Measurements from ENCODE around the gene ABI2. TPM values are rescaled to one million over a fixed set of nuclear protein-coding genes. Genes with fewer than 3 reads are reported as not detected.

Gene ABI2
- total and polyA plus RNA-seq, 4 donors = 5.4 to 10.5 (median 7.6) TPM

DNA sequence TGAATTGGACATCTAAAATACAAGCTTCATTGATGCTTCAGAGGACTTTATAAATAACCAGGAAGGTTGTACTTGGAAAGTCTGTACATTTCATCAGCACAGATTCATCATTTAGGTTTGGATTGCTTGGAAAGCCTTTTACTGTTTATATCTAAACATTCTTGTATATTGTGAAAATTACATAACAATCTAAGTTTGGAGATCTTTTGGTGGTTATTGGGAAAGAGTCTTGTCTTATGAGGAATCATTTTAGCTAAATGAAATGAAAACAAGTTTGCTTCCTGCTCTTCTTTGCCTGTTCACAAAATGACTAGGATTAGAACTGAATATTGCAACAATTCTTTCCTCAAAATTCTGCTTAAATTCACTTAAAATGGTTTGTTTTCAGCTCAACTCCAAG, 79.3 kb downstream of the ABI2 start:
- Histone ChIP-seq H3K4me3 (ENCODE audit: low read depth in 1 of 3, low read length in 3 of 3) (no peak overlapping the region), H3K9me3 (ENCODE audit: control insufficient read depth in 4 of 4, low read length in 3 of 4) (no peaks in the 10 kb centered on the region), H3K4me1 (ENCODE audit: control insufficient read depth in 4 of 4, insufficient read depth in 4 of 4, low read length in 3 of 4) (no peaks in the 10 kb centered on the region), H3K27ac (ENCODE audit: low read depth in 1 of 2, low read length in 2 of 2) (no peak overlapping the region), H3K9ac (ENCODE audit: low read depth in 1 of 2, low read length in 2 of 2) (no peak overlapping the region), H3K27me3 (ENCODE audit: control insufficient read depth in 4 of 4, insufficient read depth in 4 of 4, low read length in 3 of 4) (no peaks in the 10 kb centered on the region), H3K36me3 (ENCODE audit: control insufficient read depth in 4 of 4, insufficient read depth in 3 of 4, low read depth in 1 of 4, low read length in 3 of 4) (peaks cover 0 to 6% (median 2%) of the 10 kb centered on the region in 4 donors)
- DNase-seq (ENCODE audit: low spot score) = no peak
- no peak for TF ChIP-seq HNF4A (conservative IDR thresholded peaks at IDR 0.05)
- TF ChIP-seq SP1 (IDR thresholded peaks at IDR 0.05) = no peak
- TF ChIP-seq JUND (IDR thresholded peaks at IDR 0.05) = no peak
- TF ChIP-seq FOXA1 (IDR thresholded peaks at IDR 0.05) = no peak
- no peak for TF ChIP-seq ATF3 (IDR thresholded peaks at IDR 0.05)
- no peak for TF ChIP-seq EGR1 (IDR thresholded peaks at IDR 0.05; ENCODE audit: low read depth in 2 of 2)
- TF ChIP-seq CTCF (IDR thresholded peaks at IDR 0.05; ENCODE audit: low read depth, low read length, missing input control) = no peak
- no peak for TF ChIP-seq NR2F2 (IDR thresholded peaks at IDR 0.05)

DNA sequence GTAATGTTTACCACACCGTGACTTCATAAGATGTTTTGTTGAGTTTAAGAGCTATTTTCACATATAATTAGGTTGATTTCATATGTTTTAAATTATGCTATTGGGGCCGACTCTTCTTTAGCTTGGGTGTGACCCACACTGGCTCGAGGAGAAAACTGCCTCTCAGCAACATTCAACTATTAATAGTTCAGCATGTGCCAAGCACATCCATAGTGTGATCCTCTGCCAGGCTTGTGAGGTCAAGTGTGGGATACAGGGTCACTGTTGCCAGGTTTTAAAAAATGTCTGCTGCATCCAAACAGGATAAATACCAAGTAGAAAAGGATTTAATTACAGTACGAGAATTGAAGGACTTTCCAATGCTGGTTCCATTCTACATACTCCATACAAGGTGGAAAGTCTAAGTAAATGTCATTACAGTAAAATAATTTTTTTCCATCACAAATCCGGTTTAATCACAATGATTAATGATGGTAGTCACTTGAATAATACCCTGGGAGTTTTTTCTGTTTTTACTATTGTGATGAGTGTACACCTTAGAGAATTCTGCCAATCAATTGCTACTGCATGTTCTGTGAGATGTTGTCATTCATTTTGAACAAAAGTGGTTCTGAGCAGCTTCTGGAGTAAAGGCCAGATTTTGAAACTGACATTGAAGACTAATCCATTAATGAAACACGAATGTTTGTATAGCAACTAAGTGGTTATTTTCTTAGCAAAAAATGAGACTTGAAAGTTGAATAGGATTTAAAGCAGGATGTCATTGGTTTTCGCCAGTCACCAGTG, 84.5 kb downstream of the ABI2 start:
- no peak for DNase-seq (ENCODE audit: low spot score)
- Histone ChIP-seq H3K9ac (ENCODE audit: low read depth in 1 of 2, low read length in 2 of 2) (no peak overlapping the region), H3K9me3 (ENCODE audit: control insufficient read depth in 4 of 4, low read length in 3 of 4) (no peaks in the 10 kb centered on the region), H3K4me1 (ENCODE audit: control insufficient read depth in 4 of 4, insufficient read depth in 4 of 4, low read length in 3 of 4) (no peaks in the 10 kb centered on the region), H3K4me3 (ENCODE audit: low read depth in 1 of 3, low read length in 3 of 3) (no peak overlapping the region), H3K27me3 (ENCODE audit: control insufficient read depth in 4 of 4, insufficient read depth in 4 of 4, low read length in 3 of 4) (no peaks in the 10 kb centered on the region), H3K27ac (ENCODE audit: low read depth in 1 of 2, low read length in 2 of 2) (no peak overlapping the region), H3K36me3 (ENCODE audit: control insufficient read depth in 4 of 4, insufficient read depth in 3 of 4, low read depth in 1 of 4, low read length in 3 of 4) (peaks cover 2 to 6% (median 3%) of the 10 kb centered on the region in 4 donors)
- TF ChIP-seq YY1 (IDR thresholded peaks at IDR 0.05) (no peak), FOXA1 (IDR thresholded peaks at IDR 0.05) (no peak), EGR1 (IDR thresholded peaks at IDR 0.05; ENCODE audit: low read depth in 2 of 2) (no peak), CTCF (IDR thresholded peaks at IDR 0.05; ENCODE audit: low read depth, low read length, missing input control) (no peak), REST (IDR thresholded peaks at IDR 0.05) (no peak), NR2F2 (IDR thresholded peaks at IDR 0.05) (no peak), ZBTB33 (IDR thresholded peaks at IDR 0.05) (no peak), ATF3 (IDR thresholded peaks at IDR 0.05) (no peak), HNF4G (IDR thresholded peaks at IDR 0.05) (no peak), SP1 (IDR thresholded peaks at IDR 0.05) (no peak), GABPA (IDR thresholded peaks at IDR 0.05 in 1 of 2, conservative IDR thresholded peaks at IDR 0.05 in 1 of 2) (no peak), RAD21 (IDR thresholded peaks at IDR 0.05) (no peak), HNF4A (conservative IDR thresholded peaks at IDR 0.05) (no peak), RXRA (IDR thresholded peaks at IDR 0.05) (no peak)
- TF ChIP-seq, protein P1, sequence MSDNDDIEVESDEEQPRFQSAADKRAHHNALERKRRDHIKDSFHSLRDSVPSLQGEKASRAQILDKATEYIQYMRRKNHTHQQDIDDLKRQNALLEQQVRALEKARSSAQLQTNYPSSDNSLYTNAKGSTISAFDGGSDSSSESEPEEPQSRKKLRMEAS (IDR thresholded peaks at IDR 0.05) = no peak
- 65% methylated on average over 7 of the region's 7 CpGs for WGBS

Measured in liver (tissue), 9 donors.